Lower leg skin (tissue), 4 donors: ENCODE data around the gene UFSP1. TPM values are rescaled to one million over a fixed set of nuclear protein-coding genes. Genes with fewer than 3 reads are reported as not detected.
A peak's percentile ranks its signal among the peaks of the same experiment; 100 is the strongest.

Experiments
- DNase-seq, 2 donors: peaks; one replicate each; pipeline ENCODE4 v3.0.0-alpha.2; 2019; ENCODE audit warnings: low spot score in 2 of 2
- H3K4me3 ChIP-seq: fragments of 200-600 bp; sonication (generic); 2 replicates; pipeline ENCODE4 v1.5.1; 2017; ENCODE audit warnings: mild to moderate bottlenecking, low read depth; ENCODE audit not compliant: poor library complexity, severe bottlenecking
- POLR2A ChIP-seq, 2 donors: fragments of 450-650 bp; IDR thresholded peaks; one replicate each; pipeline ENCODE4 v1.6.1; 2016 to 2017; ENCODE audit warnings: antibody characterized with exemption in 2 of 2, mild to moderate bottlenecking in 1 of 2, moderate library complexity in 1 of 2
- WGBS, 2 donors: methylation state at CpG; one replicate each; pipeline ENCODE4 v1.1.5; 2018; 5-methylcytosine and 5-hydroxymethylcytosine counted together
- intact Hi-C: fragments of 100-400 bp; cut with DNase I; formaldehyde crosslinking; loops from one replicate; pipeline ENCODE4 v1.15.0; 2023; ENCODE audit warnings: low total_unique reads
- total RNA-seq, 4 donors: library from RNA; depleted of rRNA; stranded (reverse); fragments of >200 nt; gene quantifications; one replicate each; pipeline ENCODE4 v1.1.0, GENCODE V29; 2016
- TF ChIP-seq, protein P1 (sequence below), 3 donors: fragments of 450-650 bp; IDR thresholded peaks; one replicate each; pipeline ENCODE4 v1.5.1; 2016; ENCODE audit warnings: antibody characterized with exemption in 3 of 3, mild to moderate bottlenecking in 3 of 3, moderate library complexity in 2 of 3

Gene UFSP1
- total RNA-seq, 4 donors from 2014 or later: 3.9 to 6.1 (median 5.2) TPM

DNA sequence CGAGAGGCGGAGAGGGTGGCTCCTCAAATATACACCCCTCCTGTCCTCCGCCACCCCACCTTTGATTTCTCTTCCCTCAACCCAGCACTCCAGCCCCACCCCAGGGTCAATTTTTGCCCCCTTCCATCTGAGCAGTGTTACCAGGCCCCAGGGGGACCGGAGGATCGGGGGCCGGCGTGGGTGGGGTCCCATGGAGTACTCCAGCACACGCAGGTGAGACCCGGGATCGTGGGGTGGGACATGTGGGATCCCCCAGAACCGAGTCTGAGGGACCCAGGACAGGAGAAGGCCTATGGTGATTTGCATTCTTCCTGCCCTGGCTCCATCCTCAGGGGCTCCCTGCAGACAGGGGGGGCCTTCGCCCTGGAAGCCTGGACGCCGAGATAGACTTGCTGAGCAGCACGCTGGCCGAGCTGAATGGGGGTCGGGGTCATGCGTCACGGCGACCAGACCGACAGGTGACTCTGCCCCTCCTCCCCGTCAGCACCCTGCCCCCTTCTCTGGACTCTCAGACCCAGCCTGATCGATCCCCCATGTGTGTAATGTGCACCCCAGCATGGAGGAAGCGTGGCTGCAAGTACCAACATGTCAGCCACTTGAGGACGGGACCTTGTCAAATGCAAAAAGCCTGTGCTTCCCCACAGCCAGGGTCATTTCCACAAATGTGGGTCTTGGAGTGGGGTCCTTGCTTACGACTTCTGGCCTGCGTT is 21.6 kb downstream of the UFSP1 start:
- intact Hi-C loops: no loop called here
- peak overlapping the region; percentile 63 for H3K4me3 ChIP-seq
- 12 to 13% methylated on average over 24 to 26 of the region's 27 CpGs for WGBS, 2 donors
- DNase-seq: peak; percentile 40 to 90
- TF ChIP-seq POLR2A (IDR thresholded peaks at IDR 0.05): no peak
- TF ChIP-seq, protein P1, sequence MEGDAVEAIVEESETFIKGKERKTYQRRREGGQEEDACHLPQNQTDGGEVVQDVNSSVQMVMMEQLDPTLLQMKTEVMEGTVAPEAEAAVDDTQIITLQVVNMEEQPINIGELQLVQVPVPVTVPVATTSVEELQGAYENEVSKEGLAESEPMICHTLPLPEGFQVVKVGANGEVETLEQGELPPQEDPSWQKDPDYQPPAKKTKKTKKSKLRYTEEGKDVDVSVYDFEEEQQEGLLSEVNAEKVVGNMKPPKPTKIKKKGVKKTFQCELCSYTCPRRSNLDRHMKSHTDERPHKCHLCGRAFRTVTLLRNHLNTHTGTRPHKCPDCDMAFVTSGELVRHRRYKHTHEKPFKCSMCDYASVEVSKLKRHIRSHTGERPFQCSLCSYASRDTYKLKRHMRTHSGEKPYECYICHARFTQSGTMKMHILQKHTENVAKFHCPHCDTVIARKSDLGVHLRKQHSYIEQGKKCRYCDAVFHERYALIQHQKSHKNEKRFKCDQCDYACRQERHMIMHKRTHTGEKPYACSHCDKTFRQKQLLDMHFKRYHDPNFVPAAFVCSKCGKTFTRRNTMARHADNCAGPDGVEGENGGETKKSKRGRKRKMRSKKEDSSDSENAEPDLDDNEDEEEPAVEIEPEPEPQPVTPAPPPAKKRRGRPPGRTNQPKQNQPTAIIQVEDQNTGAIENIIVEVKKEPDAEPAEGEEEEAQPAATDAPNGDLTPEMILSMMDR (IDR thresholded peaks at IDR 0.05): no peak

DNA sequence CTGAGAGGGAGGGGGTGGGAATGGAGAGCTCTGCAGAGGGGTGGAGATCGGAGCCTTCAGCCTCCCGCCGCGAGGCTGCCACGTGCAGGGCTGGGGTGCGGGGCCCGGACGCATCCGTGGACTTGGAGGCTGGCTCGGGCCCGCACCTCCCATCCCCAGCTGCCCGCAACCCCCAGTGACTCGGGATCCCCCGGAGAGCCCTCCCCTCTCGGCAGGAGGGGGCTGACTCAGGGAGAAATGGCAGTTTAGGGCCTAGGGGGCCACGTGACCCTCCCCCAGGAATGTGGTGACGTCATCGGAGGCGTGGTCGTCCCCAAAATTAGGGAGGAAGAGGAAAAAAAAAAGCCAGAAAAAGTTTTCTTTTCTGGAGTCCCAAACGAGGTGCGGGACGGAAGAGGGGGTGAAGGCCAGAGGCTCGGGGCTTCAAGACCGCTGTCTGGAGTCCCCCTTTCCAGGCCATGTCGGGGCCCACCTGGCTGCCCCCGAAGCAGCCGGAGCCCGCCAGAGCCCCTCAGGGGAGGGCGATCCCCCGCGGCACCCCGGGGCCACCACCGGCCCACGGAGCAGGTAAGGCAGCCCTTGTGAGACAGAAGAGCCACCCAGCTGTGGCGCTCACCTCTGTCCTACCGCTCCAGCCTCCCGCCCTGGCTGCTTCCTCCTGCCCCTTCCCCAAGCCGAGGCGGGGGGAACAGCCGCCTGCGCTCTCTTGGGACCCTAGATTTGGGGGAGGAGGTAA is 22.3 kb downstream of the UFSP1 start, which contains the start of gene TRIP6:
Gene TRIP6, plus strand, starts transcription at position 348 of the 736 bp plus-strand sequence. Its CDS starts 111 bp downstream, at position 459.
- 2 to 3% methylated on average over 32 to 33 of the region's 42 CpGs for WGBS, 2 donors
- intact Hi-C loops: no loop called here
- TF ChIP-seq, protein P1 (IDR thresholded peaks at IDR 0.05): no peak
- TF ChIP-seq POLR2A (IDR thresholded peaks at IDR 0.05): no peak
- peak; percentile 91 to 98 for DNase-seq
- peak within 1 kb of the TSS; percentile 63 for H3K4me3 ChIP-seq

DNA sequence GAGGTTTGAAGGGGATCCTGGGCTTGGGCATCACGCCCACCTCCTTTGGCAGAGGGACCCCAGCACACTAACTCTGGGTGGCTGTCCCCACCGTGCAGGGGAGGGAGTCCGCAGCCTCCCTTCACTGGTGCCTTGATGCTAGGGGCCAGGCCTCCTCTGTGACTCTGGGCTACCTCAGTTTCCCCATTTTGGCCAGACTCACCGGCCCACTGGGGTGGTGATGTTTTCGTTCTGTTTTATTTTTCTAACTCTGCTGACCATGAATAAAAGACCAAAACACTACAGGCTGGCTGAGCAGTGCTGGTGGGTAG is 22.8 kb downstream of the UFSP1 start:
- H3K4me3 ChIP-seq: peak overlapping the region; percentile 63
- no peak for DNase-seq
- intact Hi-C loops: no loop called here
- WGBS, 2 donors: 13 to 33% methylated on average over 5 of the region's 5 CpGs
- TF ChIP-seq, protein P1 (IDR thresholded peaks at IDR 0.05): no peak
- no peak for TF ChIP-seq POLR2A (IDR thresholded peaks at IDR 0.05)

DNA sequence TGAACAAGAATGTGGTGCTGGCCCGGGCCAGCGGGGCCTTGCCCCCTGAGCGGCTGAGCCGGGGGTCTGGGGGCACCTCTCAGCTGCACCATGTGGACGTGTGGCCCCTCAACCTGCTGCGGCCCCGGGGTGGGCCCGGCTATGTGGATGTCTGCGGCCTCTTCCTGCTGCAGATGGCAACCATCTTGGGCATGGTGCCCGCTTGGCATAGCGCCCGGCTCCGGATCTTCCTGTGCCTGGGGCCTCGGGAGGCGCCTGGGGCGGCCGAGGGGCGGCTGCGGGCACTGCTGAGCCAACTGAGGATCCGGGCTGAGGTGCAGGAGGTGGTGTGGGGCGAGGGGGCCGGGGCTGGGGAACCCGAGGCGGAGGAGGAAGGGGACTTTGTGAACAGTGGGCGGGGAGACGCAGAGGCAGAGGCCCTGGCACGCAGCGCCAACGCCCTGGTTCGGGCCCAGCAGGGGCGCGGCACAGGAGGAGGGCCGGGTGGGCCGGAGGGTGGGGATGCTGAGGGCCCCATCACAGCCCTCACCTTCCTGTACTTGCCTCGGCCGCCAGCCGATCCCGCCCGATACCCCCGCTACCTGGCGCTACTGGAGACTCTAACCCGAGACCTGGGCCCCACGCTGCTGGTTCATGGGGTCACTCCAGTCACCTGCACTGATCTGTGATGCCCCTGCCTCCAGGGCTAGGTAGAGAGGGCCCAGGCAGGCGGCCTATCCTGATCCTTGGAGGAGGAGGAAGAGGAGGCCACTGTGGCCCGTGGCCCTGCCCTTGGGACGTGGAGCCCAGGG is 23.4 kb downstream of the UFSP1 start:
- WGBS, 2 donors: 19 to 25% methylated on average over 29 to 39 of the region's 46 CpGs
- H3K4me3 ChIP-seq: no peak overlapping the region
- TF ChIP-seq, protein P1 (IDR thresholded peaks at IDR 0.05): no peak
- TF ChIP-seq POLR2A (IDR thresholded peaks at IDR 0.05): no peak
- intact Hi-C loops: no loop called here
- DNase-seq: peak; percentile 81 to 97

DNA sequence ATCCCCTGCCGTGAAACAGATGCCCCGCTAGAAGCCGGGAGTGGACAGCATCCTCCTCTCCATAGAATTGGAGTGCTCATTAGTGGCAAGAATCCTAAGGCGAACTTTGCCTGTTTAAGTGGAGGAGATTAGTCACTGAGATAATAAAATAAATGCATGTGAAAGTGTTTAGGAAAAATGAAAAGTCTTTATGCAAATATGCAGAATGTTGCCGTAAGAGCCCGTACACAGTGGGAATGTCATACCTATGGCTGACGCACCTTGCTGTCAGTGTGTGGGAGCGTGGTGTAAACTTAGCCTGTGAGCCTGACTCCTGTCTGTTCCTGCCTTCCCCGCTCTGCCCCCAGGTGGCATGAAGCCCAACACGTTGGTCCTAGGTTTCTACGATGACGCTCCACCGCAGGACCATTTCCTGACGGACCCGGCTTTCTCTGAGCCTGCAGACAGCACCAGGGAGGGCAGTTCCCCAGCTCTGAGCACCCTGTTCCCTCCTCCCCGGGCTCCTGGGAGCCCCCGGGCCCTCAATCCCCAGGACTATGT is 24.1 kb downstream of the UFSP1 start:
- H3K4me3 ChIP-seq: no peak overlapping the region
- DNase-seq: peak in 1 of 2 donors; percentile 41
- 28 to 44% methylated on average over 14 to 15 of the region's 17 CpGs for WGBS, 2 donors
- intact Hi-C loops: no loop called here
- TF ChIP-seq POLR2A (IDR thresholded peaks at IDR 0.05): no peak
- TF ChIP-seq, protein P1 (IDR thresholded peaks at IDR 0.05): no peak
